Fibroblast of lung (primary cell): ENCODE data around the gene OR5AR1.

Source experiments
- EZH2 ChIP-seq: IDR thresholded peaks from 2 replicates; pipeline ENCODE4 v1.5.1; 2012; ENCODE audit warnings: low read length, control low read depth, mild to moderate bottlenecking; ENCODE audit errors: missing control alignments
- TF ChIP-seq, protein P1 (sequence below), 2 donors: IDR thresholded peaks in 1 of 2; conservative IDR thresholded peaks in 1 of 2; 1 replicate in 1 of 2; 2 replicates in 1 of 2; pipeline ENCODE4 v1.5.1; 2011 to 2012; ENCODE audit warnings: low read length in 2 of 2, control low read depth in 1 of 2, inconsistent platforms in 1 of 2, low read depth in 1 of 2, mild to moderate bottlenecking in 1 of 2

DNA sequence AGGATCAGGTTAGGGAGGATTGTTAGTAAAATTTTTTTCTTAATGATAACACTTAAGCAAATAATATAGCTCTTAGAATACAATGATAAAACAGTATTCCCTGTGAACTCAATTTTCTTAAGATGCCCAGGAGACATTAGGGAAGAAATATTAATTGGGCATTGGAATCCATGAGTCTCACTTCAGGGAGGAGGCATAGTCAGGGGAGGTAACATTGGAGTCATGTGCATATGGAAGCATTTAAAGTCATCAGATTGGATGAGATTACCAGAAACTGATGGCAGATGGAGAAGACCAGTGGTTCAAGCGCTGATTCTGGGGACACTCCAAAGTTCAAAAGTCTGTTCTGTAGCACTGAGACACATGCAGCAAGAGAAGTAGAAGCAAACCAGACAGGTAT, 35.3 kb downstream of the OR5AR1 start, which contains the start of gene OR9G1:
- TF ChIP-seq, protein P1, sequence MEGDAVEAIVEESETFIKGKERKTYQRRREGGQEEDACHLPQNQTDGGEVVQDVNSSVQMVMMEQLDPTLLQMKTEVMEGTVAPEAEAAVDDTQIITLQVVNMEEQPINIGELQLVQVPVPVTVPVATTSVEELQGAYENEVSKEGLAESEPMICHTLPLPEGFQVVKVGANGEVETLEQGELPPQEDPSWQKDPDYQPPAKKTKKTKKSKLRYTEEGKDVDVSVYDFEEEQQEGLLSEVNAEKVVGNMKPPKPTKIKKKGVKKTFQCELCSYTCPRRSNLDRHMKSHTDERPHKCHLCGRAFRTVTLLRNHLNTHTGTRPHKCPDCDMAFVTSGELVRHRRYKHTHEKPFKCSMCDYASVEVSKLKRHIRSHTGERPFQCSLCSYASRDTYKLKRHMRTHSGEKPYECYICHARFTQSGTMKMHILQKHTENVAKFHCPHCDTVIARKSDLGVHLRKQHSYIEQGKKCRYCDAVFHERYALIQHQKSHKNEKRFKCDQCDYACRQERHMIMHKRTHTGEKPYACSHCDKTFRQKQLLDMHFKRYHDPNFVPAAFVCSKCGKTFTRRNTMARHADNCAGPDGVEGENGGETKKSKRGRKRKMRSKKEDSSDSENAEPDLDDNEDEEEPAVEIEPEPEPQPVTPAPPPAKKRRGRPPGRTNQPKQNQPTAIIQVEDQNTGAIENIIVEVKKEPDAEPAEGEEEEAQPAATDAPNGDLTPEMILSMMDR (conservative IDR thresholded peaks at IDR 0.05 in 1 of 2, IDR thresholded peaks at IDR 0.05 in 1 of 2; ENCODE audit: low read depth in 1 of 2, low read length in 2 of 2), result no peak
- TF ChIP-seq EZH2, result no peak
